ENCODE data around the gene LAP3.
"Not testable (repeated sequence)": the region's sequence is repeated elsewhere in the genome, so short reads cannot be mapped to it uniquely, and the experiment has no call there.

LAP3 gene

GRCh38 chr4:17565846-17566245, 11.2 kb upstream of the LAP3 start:
- no peak for DNase-seq

- no peak for DNase-seq
These were observed 9.7 kb upstream of the LAP3 start for GRCh38 chr4:17567271-17567670.

DNA sequence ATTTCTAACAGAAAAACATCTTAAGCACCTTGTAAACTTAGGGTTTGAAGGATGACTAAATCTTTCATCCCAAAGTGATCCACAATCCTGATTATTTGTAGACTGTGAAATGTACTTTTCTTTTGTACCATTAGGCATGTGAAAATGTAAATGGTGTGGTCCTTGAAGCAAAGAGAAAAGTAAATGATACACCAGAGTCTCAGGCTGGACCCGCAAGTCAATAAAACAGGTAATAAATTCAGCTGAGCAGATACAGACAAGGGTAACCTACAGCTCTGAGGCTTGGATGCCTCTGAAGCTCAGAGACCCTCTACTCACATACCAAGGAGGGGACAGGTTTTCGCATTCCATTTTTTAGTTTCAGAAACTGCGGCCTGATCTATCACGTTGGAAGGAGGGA, 2.8 kb upstream of the LAP3 start:
- DNase-seq, result no peak

DNA sequence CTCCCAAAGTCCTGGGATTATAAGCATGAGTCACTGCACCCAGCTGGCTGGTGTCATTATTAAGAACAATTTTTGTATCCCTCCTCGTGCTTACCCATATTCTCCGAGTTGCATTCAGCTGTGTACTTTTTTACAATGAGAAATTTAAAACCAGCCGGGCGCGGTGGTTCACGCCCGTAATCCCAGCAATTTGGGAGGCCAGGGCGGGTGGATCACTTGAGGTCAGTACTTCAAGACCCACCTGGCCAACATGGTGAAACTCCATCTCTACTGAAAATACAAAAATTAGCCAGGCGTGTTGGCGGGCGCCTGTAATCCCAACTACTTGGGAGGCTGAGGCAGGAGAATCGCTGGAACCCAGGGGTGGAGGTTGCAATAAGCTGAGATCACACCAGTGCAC, 1.8 kb upstream of the LAP3 start:
- not testable (repeated sequence) for DNase-seq

DNA sequence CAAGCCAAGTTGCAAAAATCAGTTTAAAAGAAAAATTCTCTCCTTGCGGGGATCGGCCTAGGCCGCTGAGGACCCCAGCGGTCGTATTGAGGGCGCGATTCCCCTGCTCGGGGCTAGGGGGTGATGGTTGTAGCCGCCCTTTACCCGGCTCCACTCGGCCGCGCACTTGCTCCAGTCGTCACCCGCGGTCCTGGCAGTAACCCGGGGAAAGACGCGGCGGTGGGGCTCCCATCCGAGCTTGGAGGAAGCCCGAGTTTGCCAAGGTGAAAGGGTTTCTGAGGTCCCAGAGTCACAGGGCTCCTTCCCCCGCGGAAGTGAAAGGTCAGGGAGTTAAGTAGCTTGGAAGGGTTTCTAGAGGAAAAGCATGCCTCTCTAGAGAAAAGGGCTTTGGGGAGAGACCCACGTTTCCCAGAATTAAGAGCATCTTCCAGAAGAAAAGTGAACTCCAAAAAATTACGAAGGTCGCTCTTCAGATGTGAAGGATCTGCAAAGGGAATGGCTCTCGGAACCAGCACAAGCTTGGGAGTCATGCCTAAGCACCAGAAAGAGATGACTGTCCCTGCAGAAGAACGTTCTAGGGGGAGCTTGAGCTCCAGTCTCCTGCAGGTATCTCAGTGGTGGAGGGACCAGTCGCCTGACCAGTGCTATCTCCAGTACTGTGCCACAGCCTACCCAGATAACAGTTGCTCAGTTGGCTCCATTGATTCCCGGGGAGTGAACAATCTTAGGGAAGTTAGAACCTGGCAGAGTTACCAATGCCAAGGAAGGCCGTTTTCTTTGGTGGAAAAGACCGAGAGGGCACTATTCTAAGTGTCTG, 875 bp downstream of the LAP3 start:
- DNase-seq, result no peak

DNA sequence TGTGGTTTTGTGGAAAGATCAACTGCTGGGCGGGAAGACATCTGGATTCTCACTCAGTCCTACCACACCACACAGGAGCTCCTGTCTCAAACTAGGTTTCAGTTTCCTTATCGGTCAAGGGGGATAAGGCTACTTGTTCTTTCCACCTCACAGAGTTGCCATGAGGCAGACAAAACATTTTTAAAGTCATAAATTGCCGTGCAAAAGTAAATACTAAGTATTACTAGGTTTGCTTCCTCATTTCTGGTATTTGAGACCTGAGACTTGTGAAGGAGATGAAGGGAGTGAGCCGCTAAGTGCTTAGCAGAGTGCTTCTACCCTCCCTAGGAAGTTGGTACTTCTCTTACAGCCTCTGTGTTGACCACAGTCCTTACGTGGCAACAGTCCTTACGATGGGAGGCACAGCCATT, 1.5 kb downstream of the LAP3 start:
- no peak for DNase-seq

DNA sequence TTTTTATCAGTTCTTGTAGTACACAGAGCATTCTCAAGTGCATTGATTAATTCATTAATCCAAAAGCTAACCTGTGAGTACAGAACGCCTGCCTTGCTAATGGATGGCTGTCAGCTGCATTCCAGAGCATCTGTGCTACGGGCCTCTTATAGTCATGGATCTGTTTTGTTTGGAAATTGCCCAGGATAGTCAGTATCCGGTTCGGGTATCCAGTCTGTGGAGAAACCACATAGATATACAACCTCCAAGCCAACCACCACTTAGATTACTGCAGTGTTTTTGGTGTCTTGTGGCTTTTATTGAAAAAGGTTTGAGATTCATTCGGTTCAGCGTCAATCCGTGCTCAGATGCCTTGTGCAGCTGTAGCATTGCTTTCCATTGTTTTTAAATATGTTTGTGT, 4.0 kb downstream of the LAP3 start:
- no peak for DNase-seq

DNA sequence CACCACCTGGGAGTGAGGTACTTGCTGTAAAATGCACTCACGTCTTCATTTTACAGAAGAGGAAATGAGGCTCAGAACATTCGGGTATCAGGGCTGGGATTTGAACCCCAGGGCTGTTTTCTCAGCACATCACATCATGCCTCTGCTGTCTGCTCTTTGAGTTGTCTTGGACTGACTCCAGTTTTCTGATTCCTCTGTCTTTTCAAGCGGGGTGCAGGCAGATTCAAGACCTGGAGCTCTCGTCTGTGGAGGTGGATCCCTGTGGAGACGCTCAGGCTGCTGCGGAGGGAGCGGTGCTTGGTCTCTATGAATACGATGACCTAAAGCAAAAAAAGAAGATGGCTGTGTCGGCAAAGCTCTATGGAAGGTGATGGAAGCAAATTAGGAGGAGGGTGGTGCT, 6.3 kb downstream of the LAP3 start:
- DNase-seq, result no peak

DNA sequence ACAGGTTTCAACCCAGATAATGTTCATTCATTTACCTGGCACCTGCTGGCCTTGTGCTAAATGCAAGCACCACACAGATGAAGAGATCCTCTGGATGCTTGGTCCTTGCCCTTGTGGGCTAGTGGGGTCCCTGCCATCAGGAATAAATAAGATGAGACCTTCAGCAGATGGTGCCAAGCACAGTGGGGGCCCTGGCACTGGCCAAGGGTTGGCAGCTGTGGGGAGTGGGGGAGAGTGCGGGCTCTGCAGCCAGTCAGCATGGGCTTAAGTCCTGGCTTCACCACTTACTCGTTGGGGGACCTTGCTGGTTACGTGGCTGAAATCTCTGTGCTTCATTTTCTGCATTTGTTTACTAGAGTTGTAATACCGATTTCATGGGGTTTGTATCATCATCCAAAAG, 6.9 kb downstream of the LAP3 start:
- no peak for DNase-seq

DNA sequence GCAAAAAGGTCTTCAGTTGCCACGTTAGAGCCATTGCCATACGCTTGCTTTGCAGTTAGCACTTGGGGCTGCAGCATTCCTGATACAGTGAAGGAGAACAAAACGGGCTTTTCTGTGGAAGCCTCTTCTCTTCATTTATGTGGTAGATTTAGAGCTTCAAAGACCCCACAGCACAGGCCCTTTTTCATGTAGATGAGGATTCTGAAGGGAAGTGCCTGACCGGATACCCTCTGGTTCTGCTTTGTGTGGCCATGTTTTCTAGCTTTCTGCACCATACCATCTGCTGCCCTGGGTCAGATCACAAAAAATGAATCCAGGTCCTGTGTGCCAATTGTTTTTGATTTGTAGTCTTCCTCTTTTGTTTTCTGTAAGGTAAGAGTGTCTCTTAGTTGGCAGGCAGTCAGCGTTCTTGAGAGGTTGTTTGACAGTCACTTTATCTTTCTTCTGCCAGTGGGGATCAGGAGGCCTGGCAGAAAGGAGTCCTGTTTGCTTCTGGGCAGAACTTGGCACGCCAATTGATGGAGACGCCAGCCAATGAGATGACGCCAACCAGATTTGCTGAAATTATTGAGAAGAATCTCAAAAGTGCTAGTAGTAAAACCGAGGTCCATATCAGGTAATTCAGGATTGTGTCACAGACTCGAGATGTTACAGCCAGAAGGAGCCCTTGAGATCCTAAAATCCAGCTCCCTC, 7.7 kb downstream of the LAP3 start:
- DNase-seq, result no peak

DNA sequence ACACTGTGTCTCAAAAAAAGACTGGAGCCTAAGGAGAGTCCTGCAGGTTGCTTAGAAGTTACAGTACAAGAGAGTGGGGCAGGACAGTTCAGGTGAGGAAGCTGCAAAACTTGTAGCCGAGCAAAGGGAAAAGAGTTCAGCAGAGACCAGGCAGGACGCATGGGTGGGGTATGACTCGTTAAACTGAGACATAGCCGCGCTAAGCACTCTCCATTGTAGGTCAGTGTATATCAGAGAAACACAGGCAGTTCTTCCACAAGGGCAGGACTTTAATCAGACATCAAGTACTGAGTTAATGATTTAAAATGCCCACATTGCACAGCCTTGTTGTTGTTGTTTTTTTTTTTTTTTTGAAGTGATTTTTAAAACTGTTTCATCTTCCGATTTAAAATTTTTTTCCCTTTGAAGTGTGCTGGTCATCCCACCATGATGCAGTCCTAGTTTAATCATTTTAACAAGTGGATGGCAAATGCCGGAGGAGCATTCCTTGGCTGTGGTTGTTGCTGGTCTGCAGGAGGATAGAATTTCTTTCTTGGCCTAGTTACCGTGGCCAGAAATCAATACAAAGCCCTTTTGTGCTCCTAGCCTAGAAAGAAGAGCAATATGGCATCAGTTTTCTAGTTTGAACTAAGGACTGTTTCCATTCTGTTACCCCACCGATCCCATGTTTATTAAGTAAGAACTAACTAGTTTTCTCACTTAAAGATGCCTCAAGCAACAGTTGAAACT, 10.3 kb downstream of the LAP3 start:
- DNase-seq, result no peak

GRCh38 chr4:17589355-17589754, 12.4 kb downstream of the LAP3 start:
- DNase-seq, result no peak

GRCh38 chr4:17595471-17596005, 18.5 kb downstream of the LAP3 start:
- no peak for DNase-seq

- DNase-seq, result no peak
These were observed 20.5 kb downstream of the LAP3 start for GRCh38 chr4:17597517-17597916.

GRCh38 chr4:17599826-17600225, 22.8 kb downstream of the LAP3 start:
- DNase-seq, result no peak

- no peak for DNase-seq
These were observed 28.2 kb downstream of the LAP3 start for GRCh38 chr4:17605236-17605635.

DNA sequence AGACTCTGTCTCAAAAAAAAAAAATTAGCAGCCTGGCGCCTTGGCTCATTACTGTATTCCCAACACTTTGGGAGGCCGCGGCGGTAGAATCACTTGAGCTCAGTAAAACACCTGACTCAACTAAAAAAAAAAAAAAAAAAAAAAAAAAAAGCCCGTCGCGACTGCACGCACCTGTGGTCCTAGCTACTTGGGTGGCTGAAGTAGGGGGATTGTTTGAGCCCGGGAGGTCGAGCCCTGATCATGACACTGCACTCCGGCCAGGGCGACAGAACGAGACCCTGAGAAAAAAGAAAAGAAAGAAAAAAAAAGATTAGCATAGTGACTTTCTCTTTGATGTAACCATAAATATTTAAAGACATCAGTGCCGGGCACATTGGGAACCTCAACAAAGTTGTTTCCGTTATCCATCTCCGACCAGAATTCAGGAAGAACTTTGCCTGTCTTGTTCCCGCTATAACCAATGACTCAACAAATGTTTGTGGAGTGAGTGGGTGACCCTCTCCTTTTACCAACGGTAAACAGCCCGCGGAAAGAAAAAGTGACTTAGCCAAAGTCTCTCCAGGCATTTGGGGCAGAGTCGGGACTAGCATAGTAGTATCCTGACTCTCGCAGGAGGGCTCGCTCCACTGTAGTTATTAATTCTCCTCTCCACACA, 36.9 kb downstream of the LAP3 start:
- DNase-seq, result no peak

- DNase-seq, result peak; percentile 94
These were observed 37.7 kb downstream of the LAP3 start, which contains the start of gene MED28 for GRCh38 chr4:17614416-17615299. Gene MED28 (plus strand): TSS chr4:17614641. CDS start chr4:17614655, 14 bp downstream.

GRCh38 chr4:17616283-17616682, 39.3 kb downstream of the LAP3 start:
- DNase-seq, result no peak

- no peak for DNase-seq
These were observed 41.9 kb downstream of the LAP3 start for GRCh38 chr4:17618926-17619325.

GRCh38 chr4:17619416-17620105, 42.6 kb downstream of the LAP3 start:
- DNase-seq, result no peak
